Measurements from ENCODE around the gene RGS9. TPM values are rescaled to one million over a fixed set of nuclear protein-coding genes. Genes with fewer than 3 reads are reported as not detected.
A peak's percentile ranks its signal among the peaks of the same experiment; 100 is the strongest.

The RGS9 gene
- total and polyA plus RNA-seq, 5 experiments from 2014 or later = 0.25 to 6.3 (median 0.49) TPM; not detected in 2

- peaks cover 5 to 24% (median 10%) of the 10 kb centered on the region in 4 donors for H3K4me1 Mint-ChIP-seq
- POLR2A ChIA-PET = interaction anchor here (0.6 kb wide), 1 partner anchor 1365 kb away, joined by 8 read pairs; no protein-coding TSS in a partner anchor
- H3K4me3 Mint-ChIP-seq = peak overlapping the region in 3 of 10 donors; percentile 50 to 96 (median 94)
- ATAC-seq = no peak
- no peaks in the 10 kb centered on the region for H3K9me3 Mint-ChIP-seq
- no peak for DNase-seq
- H3K36me3 Mint-ChIP-seq = no peaks in the 10 kb centered on the region
- H3K27ac Mint-ChIP-seq = peak overlapping the region in 2 of 10 donors; percentile 34 to 96
- peaks cover 0 to 6% (median 0%) of the 10 kb centered on the region in 5 donors for H3K27me3 Mint-ChIP-seq
Measured at GRCh38 chr17:65121368-65121767, 15.8 kb upstream of the RGS9 start.

GRCh38 chr17:65121916-65122806 lies 15.0 kb upstream of the RGS9 start:
- Mint-ChIP-seq H3K9me3 (no peaks in the 10 kb centered on the region), H3K36me3 (no peaks in the 10 kb centered on the region), H3K4me1 (peaks cover 5 to 24% (median 10%) of the 10 kb centered on the region in 4 donors), H3K27ac (peak overlapping the region; percentile 55 to 100 (median 96)), H3K27me3 (peaks cover 0 to 6% (median under 1%) of the 10 kb centered on the region in 5 donors), H3K4me3 (peak overlapping the region; percentile 84 to 96 (median 92))
- ATAC-seq (no peak), DNase-seq (no peak)
- POLR2A ChIA-PET = interaction anchor here (0.7 to 2.0 kb wide), 11 partner anchors 15 to 203 kb away, joined by 3 to 12 read pairs (median 3); partner anchors contain the start of gene RGS9

- peak overlapping the region; percentile 96 to 100 (median 98) for H3K27ac Mint-ChIP-seq
- DNase-seq = peak; percentile 57 to 93 (median 82)
- ATAC-seq = peak; percentile 88 to 97
- H3K4me3 Mint-ChIP-seq = peak overlapping the region; percentile 84 to 96 (median 92)
- H3K9me3 Mint-ChIP-seq = no peaks in the 10 kb centered on the region
- peaks cover 3 to 6% (median 5%) of the 10 kb centered on the region in 5 donors for H3K27me3 Mint-ChIP-seq
- H3K4me1 Mint-ChIP-seq = peaks cover 5 to 24% (median 10%) of the 10 kb centered on the region in 4 donors
- POLR2A ChIA-PET = interaction anchor here (0.5 to 2.2 kb wide), 22 partner anchors 12 to 568 kb away, joined by 3 to 13 read pairs (median 3); partner anchors contain the start of genes GNA13, LRRC37A3 and RGS9
- H3K36me3 Mint-ChIP-seq = no peaks in the 10 kb centered on the region
Measured at GRCh38 chr17:65122836-65123756, 14.1 kb upstream of the RGS9 start.

GRCh38 chr17:65123757-65124675 lies 13.2 kb upstream of the RGS9 start:
- no peaks in the 10 kb centered on the region for H3K36me3 Mint-ChIP-seq

GRCh38 chr17:65130832-65131231 lies 6.3 kb upstream of the RGS9 start:
- DNase-seq (no peak), ATAC-seq (no peak)
- Mint-ChIP-seq H3K36me3 (no peaks in the 10 kb centered on the region), H3K9me3 (no peaks in the 10 kb centered on the region), H3K27me3 (peaks cover 5 to 17% (median 7%) of the 10 kb centered on the region in 5 donors), H3K27ac (peak overlapping the region in 2 of 10 donors; percentile 4 to 27), H3K4me3 (no peak overlapping the region), H3K4me1 (peaks cover 0 to 4% (median 0%) of the 10 kb centered on the region in 4 donors)
- POLR2A ChIA-PET = no interaction called here

More at GRCh38 chr17:65123757-65124675, 13.2 kb upstream of the RGS9 start:
- POLR2A ChIA-PET = interaction anchor here (0.5 to 2.2 kb wide), 13 partner anchors 11 to 530 kb away, joined by 3 to 13 read pairs (median 4); partner anchors contain the start of genes GNA13, LRRC37A3 and RGS9
- no peaks in the 10 kb centered on the region for H3K9me3 Mint-ChIP-seq
- no peak for ATAC-seq
- H3K27me3 Mint-ChIP-seq = peaks cover 4 to 14% (median 5%) of the 10 kb centered on the region in 5 donors
- peak overlapping the region; percentile 84 to 96 (median 92) for H3K4me3 Mint-ChIP-seq
- peak overlapping the region; percentile 96 to 100 (median 98) for H3K27ac Mint-ChIP-seq
- DNase-seq = no peak
- H3K4me1 Mint-ChIP-seq = peaks cover 5 to 24% (median 10%) of the 10 kb centered on the region in 4 donors

- Mint-ChIP-seq H3K9me3 (no peaks in the 10 kb centered on the region), H3K27ac (peak overlapping the region in 1 of 10 donors; percentile 27), H3K27me3 (peaks cover 5 to 17% (median 7%) of the 10 kb centered on the region in 5 donors), H3K36me3 (no peaks in the 10 kb centered on the region), H3K4me3 (no peak overlapping the region), H3K4me1 (peaks cover 0 to 4% (median under 1%) of the 10 kb centered on the region in 4 donors)
- POLR2A ChIA-PET = no interaction called here
- DNase-seq = no peak
- no peak for ATAC-seq
Measured at GRCh38 chr17:65131240-65131639, 5.9 kb upstream of the RGS9 start.

GRCh38 chr17:65131946-65132345 lies 5.2 kb upstream of the RGS9 start:
- Mint-ChIP-seq H3K9me3 (no peaks in the 10 kb centered on the region), H3K27me3 (peaks cover 5 to 17% (median 7%) of the 10 kb centered on the region in 5 donors), H3K27ac (no peak overlapping the region)

GRCh38 chr17:65134035-65134434 lies 3.1 kb upstream of the RGS9 start:
- Mint-ChIP-seq H3K27me3 (peaks cover 0 to 17% (median 4%) of the 10 kb centered on the region in 5 donors), H3K4me1 (peaks cover 9 to 26% (median 18%) of the 10 kb centered on the region in 4 donors), H3K9me3 (no peaks in the 10 kb centered on the region), H3K4me3 (no peak overlapping the region), H3K27ac (peak overlapping the region in 1 of 10 donors; percentile 39), H3K36me3 (no peaks in the 10 kb centered on the region)
- POLR2A ChIA-PET = interaction anchor here (1.7 kb wide), 1 partner anchor 10 kb away, joined by 8 read pairs; no protein-coding TSS in a partner anchor
- ATAC-seq = no peak
- DNase-seq = no peak

More at GRCh38 chr17:65131946-65132345, 5.2 kb upstream of the RGS9 start:
- H3K4me1 Mint-ChIP-seq = peaks cover 0 to 10% (median 3%) of the 10 kb centered on the region in 4 donors
- no peak overlapping the region for H3K4me3 Mint-ChIP-seq
- no peaks in the 10 kb centered on the region for H3K36me3 Mint-ChIP-seq
- ATAC-seq = no peak
- POLR2A ChIA-PET = no interaction called here
- no peak for DNase-seq

- Mint-ChIP-seq H3K4me3 (peak overlapping the region in 7 of 10 donors; percentile 4 to 66 (median 49)), H3K27ac (peak overlapping the region in 4 of 10 donors; percentile 57 to 81 (median 65)), H3K4me1 (peaks cover 17 to 29% (median 27%) of the 10 kb centered on the region in 4 donors)
Measured at GRCh38 chr17:65139101-65139764, 2.1 kb downstream of the RGS9 start.

GRCh38 chr17:65142247-65142646 lies 5.1 kb downstream of the RGS9 start:
- Mint-ChIP-seq H3K4me3 (no peak overlapping the region), H3K36me3 (no peaks in the 10 kb centered on the region), H3K4me1 (peaks cover 17 to 23% (median 22%) of the 10 kb centered on the region in 4 donors), H3K9me3 (no peaks in the 10 kb centered on the region), H3K27ac (no peak overlapping the region), H3K27me3 (peaks cover 16 to 36% (median 21%) of the 10 kb centered on the region in 5 donors)
- DNase-seq (no peak), ATAC-seq (no peak)
- POLR2A ChIA-PET = no interaction called here

More at GRCh38 chr17:65139101-65139764, 2.1 kb downstream of the RGS9 start:
- Mint-ChIP-seq H3K27me3 (peaks cover 16 to 36% (median 20%) of the 10 kb centered on the region in 5 donors), H3K9me3 (no peaks in the 10 kb centered on the region), H3K36me3 (no peaks in the 10 kb centered on the region)
- DNase-seq (no peak), ATAC-seq (no peak)
- POLR2A ChIA-PET = interaction anchor here (0.6 to 2.0 kb wide), 2 partner anchors 16 to 716 kb away, joined by 3 to 12 read pairs; no protein-coding TSS in a partner anchor
